Epithelial cell of proximal tubule (primary cell): ENCODE data around the gene NFKBIE. TPM values are rescaled to one million over a fixed set of nuclear protein-coding genes. Genes with fewer than 3 reads are reported as not detected.

ENCODE experiments used
- DNase-seq: peaks from one replicate; pipeline ENCODE4 v3.0.0-alpha.2; 2011; ENCODE audit warnings: low read depth
- H3K4me3 ChIP-seq: 2 replicates; pipeline ENCODE4 v1.5.1; 2011; ENCODE audit warnings: low read depth, mild to moderate bottlenecking, low read length
- CTCF ChIP-seq: conservative IDR thresholded peaks from 2 replicates; pipeline ENCODE4 v1.5.1; 2012; ENCODE audit warnings: low read depth, mild to moderate bottlenecking, low read length
- total RNA-seq: library from RNA; depleted of rRNA; stranded (reverse); fragments of >200 nt; gene quantifications from 2 replicates; pipeline ENCODE4 v1.2.3, GENCODE V29; 2015

NFKBIE gene
- total RNA-seq, 1 donor from 2014 or later: 131 TPM

GRCh38 chr6:44222486-44223318 is 42.6 kb downstream of the NFKBIE start:
- H3K4me3 ChIP-seq: peak overlapping the region; percentile 66
- DNase-seq: no peak
- no peak for TF ChIP-seq CTCF

- no peak for DNase-seq
- TF ChIP-seq CTCF: no peak
- H3K4me3 ChIP-seq: peak overlapping the region; percentile 27
Observed at GRCh38 chr6:44221961-44222335, 43.4 kb downstream of the NFKBIE start.

- H3K4me3 ChIP-seq: peak overlapping the region; percentile 27
- no peak for DNase-seq
- peak; percentile 87 for TF ChIP-seq CTCF
Observed at GRCh38 chr6:44221291-44221960, 43.9 kb downstream of the NFKBIE start.

GRCh38 chr6:44220913-44221290 is 44.4 kb downstream of the NFKBIE start:
- no peak for TF ChIP-seq CTCF

GRCh38 chr6:44219815-44220784 is 45.3 kb downstream of the NFKBIE start:
- TF ChIP-seq CTCF: no peak
- DNase-seq: no peak
- peak overlapping the region; percentile 72 for H3K4me3 ChIP-seq

More at GRCh38 chr6:44220913-44221290, 44.4 kb downstream of the NFKBIE start:
- DNase-seq: no peak
- no peak overlapping the region for H3K4me3 ChIP-seq

- H3K4me3 ChIP-seq: peak overlapping the region; percentile 72
- no peak for TF ChIP-seq CTCF
- DNase-seq: no peak
Observed at GRCh38 chr6:44219053-44219814, 46.1 kb downstream of the NFKBIE start.
